ENCODE measurements around the gene KLHL21.
"Not testable (repeated sequence)": the region's sequence is repeated elsewhere in the genome, so short reads cannot be mapped to it uniquely, and the experiment has no call there.

Gene KLHL21

DNA sequence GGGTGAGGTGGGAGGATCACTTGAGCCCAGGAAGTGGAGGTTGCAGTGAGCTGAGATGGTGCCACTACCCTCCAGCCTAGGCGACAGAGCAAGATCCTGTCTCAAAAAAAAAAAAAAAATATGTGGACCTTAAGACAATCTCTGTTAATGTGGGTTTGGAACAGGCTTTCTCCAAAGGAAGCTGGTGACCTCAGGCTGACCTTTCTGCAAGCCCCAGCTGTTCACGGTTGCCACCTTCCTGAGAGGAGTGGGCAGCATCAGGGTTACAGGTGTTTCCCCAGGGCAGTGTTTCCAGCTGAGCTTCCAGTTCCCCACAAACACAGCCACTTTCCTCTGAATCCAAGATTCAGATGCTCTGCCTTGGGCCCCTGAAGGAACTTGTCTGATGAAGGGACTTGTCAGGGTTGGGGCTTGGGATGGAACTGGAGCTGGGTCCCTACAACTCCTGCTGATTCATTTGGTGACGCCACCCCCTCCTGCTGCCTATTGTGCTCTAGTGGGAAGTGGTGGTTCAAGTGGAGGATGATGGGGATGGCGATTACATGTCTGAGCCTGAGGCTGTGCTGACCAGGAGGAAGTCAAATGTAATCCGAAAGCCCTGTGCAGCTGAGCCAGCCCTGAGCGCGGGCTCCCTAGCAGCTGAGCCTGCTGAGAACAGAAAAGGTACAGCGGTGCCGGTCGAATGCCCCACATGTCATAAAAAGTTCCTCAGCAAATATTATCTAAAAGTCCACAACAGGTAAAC is 20.9 kb downstream of the KLHL21 start:
- no peak for DNase-seq

DNA sequence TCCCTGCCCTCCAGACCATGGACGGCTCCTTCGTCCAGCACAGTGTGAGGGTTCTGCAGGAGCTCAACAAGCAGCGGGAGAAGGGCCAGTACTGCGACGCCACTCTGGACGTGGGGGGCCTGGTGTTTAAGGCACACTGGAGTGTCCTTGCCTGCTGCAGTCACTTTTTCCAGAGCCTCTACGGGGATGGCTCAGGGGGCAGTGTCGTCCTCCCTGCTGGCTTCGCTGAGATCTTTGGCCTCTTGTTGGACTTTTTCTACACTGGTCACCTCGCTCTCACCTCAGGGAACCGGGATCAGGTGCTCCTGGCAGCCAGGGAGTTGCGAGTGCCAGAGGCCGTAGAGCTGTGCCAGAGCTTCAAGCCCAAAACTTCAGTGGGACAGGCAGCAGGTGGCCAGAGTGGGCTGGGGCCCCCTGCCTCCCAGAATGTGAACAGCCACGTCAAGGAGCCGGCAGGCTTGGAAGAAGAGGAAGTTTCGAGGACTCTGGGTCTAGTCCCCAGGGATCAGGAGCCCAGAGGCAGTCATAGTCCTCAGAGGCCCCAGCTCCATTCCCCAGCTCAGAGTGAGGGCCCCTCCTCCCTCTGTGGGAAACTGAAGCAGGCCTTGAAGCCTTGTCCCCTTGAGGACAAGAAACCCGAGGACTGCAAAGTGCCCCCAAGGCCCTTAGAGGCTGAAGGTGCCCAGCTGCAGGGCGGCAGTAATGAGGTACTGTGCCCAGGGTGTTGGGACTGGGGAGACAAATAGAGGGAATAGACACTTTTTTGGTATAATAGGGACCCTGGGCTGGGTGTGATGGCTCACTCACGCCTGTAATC is 21.9 kb downstream of the KLHL21 start:
- no peak for DNase-seq

GRCh38 chr1:6580119-6580592 is 22.5 kb downstream of the KLHL21 start:
- no peak for DNase-seq

DNA sequence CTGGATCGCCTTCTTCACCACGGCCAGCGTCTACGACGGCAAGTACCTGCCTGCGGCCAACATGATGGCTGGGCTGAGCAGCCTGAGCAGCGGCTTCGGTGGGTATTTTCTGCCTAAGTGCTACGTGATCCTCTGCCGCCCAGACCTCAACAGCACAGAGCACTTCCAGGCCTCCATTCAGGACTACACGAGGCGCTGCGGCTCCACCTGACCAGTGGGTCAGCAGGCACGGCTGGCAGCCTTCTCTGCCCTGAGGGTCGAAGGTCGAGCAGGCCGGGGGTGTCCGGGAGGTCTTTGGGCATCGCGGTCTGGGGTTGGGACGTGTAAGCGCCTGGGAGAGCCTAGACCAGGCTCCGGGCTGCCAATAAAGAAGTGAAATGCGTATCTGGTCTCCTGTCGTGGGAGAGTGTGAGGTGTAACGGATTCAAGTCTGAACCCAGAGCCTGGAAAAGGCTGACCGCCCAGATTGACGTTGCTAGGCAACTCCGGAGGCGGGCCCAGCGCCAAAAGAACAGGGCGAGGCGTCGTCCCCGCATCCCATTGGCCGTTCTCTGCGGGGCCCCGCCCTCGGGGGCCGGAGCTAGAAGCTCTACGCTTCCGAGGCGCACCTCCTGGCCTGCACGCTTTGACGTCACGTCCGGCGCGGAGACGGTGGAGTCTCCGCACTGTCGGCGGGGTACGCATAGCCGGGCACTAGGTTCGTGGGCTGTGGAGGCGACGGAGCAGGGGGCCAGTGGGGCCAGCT is 23.1 kb downstream of the KLHL21 start, which contains the start of gene ZBTB48:
Gene ZBTB48, plus strand, starts transcription at position 621 of the 745 bp plus-strand sequence. CDS start 616 bp downstream, outside the sequence.
- DNase-seq, result peak; percentile 99 to 100

DNA sequence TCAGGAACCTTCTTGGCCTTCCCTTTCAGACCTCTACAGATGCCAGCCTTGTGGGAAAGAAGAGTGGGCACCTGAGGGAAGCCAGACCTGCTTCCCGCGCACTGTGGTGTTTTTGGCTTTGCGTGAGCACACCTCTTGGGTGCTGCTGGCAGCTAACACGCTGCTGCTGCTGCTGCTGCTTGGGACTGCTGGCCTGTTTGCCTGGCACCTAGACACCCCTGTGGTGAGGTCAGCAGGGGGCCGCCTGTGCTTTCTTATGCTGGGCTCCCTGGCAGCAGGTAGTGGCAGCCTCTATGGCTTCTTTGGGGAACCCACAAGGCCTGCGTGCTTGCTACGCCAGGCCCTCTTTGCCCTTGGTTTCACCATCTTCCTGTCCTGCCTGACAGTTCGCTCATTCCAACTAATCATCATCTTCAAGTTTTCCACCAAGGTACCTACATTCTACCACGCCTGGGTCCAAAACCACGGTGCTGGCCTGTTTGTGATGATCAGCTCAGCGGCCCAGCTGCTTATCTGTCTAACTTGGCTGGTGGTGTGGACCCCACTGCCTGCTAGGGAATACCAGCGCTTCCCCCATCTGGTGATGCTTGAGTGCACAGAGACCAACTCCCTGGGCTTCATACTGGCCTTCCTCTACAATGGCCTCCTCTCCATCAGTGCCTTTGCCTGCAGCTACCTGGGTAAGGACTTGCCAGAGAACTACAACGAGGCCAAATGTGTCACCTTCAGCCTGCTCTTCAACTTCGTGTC is 23.9 kb downstream of the KLHL21 start:
- no peak for DNase-seq

DNA sequence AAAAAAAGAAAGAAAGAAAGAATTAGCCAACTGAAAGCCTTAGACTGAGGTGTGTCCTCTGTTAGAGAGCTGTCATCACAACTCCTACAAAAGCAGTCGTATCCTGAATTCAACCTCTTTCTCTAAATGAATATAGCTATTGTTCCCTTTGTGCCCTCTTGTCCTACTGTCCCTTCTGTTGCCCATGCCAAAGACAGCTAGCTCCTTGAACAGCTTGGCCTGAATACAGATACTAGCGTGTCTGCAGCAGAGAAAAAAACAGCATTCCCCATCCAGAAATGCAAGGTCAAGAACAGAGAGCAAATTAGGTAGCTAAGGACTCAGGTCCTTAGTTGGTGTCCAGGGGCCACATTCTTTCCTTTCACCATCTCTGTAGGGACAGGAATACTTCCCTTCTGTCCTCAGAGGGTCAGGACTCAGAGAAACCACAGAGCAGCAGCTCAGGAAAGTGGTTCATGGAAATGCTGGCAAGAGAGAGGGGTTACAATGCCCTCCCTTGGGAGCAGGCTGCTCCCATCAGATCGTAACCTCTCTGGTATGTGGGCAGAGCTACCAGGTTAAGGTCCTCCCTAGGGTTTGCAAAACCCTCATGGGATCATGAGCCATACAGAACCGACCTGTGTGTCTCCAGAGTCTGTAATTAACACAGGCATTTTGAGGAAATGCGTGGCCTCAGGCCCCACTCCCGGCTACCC is 24.7 kb downstream of the KLHL21 start:
- DNase-seq, result no peak

GRCh38 chr1:6574818-6575217 is 27.9 kb downstream of the KLHL21 start:
- no peak for DNase-seq

DNA sequence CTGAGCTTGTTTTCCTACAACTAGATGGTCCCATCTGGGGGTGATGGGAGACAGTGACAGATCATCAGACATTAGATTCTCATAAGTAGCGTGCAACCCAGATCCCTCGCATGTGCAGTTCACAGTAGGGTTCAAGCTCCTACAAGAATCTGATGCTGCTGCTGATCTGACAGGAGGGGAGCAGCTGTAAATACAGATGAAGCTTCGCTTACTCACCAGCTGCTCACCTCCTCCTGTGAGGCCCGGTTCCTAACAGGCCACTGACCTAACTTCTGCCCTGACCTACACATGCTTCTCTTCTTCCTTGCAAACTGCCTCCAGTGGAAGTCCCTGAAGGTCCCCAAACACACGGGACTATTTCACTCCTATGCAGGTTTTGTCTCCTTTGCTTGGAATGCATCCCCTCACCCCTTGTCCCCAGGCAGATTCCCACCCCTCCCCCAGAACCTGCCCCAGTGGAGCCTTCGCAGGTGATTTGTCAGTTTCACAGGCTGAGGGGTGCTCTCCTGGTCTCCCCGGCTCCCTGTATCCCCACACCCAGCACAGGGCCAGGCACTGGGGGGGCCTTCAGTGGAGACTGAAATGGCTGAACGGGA is 28.5 kb downstream of the KLHL21 start:
- no peak for DNase-seq

DNA sequence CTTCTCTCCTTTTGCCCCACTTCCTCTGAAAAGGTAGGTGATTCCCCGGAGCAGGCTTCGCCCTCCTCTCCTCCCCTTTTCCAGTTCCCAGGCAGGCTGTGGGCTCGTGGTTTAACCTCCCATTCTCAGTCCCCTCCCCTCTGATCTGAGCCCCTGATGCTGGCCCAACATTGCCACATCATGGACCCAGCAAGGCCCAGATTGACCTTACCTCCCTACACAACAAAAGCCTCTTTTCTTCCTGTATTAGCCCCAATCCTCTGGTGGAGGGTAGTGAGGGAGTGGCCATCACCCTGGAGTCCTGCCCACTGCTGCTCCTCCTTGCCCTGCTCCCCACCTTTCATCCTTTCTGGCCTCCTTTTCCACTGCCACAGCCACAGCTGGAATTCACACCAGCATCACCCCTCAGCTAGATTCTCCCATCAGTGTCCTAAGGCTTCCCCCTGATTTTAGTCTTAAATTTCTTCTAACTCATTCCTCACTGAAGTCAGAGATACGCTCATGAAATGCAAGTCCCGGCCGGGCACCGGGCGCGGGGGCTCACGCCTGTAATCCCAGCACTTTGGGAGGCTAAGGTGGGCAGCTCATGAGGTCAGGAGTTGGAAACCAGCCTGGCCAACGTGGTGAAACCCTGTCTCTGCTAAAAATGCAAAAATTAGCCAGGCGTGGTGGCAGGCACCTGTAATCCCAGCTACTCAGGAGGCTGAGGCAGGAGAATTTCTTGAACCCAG is 29.9 kb downstream of the KLHL21 start:
- no peak for DNase-seq

- no peak for DNase-seq
These were observed 31.7 kb downstream of the KLHL21 start for GRCh38 chr1:6570987-6571386.

DNA sequence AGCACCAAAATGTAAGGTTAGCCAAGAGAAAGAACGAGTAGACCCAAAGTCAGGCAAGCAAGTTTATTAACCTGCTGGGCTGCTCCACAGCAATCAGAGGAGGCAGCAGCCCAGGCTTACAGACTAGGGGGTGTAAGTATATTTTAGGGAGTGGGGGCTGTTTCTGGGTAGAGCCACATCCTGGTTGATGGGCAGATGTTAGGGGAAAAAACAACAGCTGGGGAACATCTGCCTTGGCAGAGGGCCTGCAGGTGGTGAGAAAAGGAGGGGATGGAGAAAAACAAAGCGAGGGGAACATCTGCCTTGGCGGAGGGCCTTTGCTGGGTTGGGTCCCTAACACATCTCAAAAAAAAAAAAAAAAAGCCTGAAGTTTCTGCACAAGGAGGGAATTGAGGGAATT is 32.6 kb downstream of the KLHL21 start:
- DNase-seq, result no peak

GRCh38 chr1:6569033-6569432 is 33.6 kb downstream of the KLHL21 start:
- DNase-seq, result no peak

GRCh38 chr1:6560267-6560666 is 42.4 kb downstream of the KLHL21 start:
- DNase-seq, result no peak

DNA sequence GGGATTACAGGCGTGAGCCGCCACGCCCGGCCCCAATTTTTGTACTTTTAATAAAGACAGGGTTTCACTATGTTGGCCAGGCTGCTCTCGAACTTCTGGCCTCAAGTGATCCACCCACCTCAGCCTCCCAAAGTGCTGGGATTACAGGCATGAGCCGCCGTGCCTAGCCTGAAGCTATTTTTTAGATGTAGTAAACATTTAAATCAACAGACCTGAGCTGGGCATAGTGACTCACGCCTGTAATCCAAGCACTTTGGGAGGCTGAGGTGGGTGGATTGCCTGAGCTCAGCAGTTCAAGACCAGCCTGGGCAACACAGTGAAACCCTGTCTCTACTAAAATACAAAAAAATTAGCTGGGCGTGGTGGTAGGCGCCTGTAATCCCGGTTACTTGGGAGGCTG is 43.5 kb downstream of the KLHL21 start:
- not testable (repeated sequence) for DNase-seq

GRCh38 chr1:6557597-6557996 is 45.1 kb downstream of the KLHL21 start:
- DNase-seq, result no peak

DNA sequence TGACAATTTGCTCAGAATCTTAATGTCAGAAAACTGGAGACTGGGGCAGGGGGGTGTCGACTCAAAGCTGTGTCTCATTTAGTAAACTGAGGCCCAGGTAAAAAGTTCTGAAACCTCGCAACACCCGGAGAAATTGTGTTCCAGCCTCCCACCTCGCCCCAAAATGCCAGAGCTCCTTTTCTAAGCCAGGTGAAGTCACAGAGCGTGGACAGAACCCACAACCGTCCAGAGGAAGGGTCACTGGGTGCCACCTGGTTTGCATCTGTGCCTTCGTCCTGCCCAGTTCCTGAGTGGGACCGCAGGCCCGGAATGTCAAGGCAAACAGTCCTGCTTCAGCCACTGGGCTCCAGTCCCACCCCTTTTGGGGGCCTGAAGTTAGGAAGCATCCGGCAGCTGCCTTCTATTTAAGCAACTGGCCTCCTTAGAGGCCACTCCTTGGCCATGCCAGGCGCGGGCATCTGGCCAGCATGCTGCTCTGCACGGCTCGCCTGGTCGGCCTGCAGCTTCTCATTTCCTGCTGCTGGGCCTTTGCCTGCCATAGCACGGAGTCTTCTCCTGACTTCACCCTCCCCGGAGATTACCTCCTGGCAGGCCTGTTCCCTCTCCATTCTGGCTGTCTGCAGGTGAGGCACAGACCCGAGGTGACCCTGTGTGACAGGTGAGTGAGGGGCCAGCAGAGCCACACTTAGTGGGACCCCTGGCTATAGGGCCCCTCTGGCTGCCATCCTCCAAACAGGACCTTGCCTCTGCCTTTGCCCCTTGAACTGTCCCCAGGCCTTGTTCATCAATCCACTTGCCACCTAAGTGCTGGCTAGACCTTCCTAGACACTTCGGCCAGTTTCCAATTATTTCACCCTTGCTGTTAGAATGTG is 47.5 kb downstream of the KLHL21 start, which contains the start of gene TAS1R1:
Gene TAS1R1, plus strand, starts transcription at position 401 of the 872 bp plus-strand sequence. Its CDS starts 67 bp downstream, at position 468.
- peak in 1 of 2 experiments; percentile 35 for DNase-seq

GRCh38 chr1:6554031-6554906 is 48.4 kb downstream of the KLHL21 start, which contains the start of gene NOL9:
NOL9 (minus strand) TSS chr1:6554513; CDS start chr1:6554502, 11 bp downstream.
- DNase-seq, result peak; percentile 92 to 98

GRCh38 chr1:6547301-6547700 is 55.4 kb downstream of the KLHL21 start:
- no peak for DNase-seq
